Endothelial cell of umbilical vein (primary cell): ENCODE measurements around the gene CCDC85B. TPM values are rescaled to one million over a fixed set of nuclear protein-coding genes. Genes with fewer than 3 reads are reported as not detected.

Experiments
- BruUV-seq: library from RNA; stranded (reverse); fragments of 400-500 nt; replicated peaks from 2 replicates; lab custom pipeline; 2021; lab: Mats Ljungman, UMichigan
- CTCF ChIA-PET: fragments of 300-600, 350-600 bp; sonication (Branson Sonifier 250); formaldehyde crosslinking; loops from one replicate; lab custom pipeline; 2021; ENCODE audit warnings: antibody characterized with exemption, inconsistent platforms; lab: Charles Lee
- POLR2A ChIA-PET: fragments of 300-600, 350-600 bp; sonication (Branson Sonifier 250); formaldehyde crosslinking; loops from one replicate; lab custom pipeline; 2021; ENCODE audit warnings: antibody characterized with exemption, inconsistent platforms; lab: Charles Lee
- DNase-seq: peaks from one replicate; pipeline ENCODE4 v3.0.0-alpha.2; 2011; ENCODE audit warnings: low read depth, low spot score
- FAIRE-seq: peaks from 2 replicates; lab custom pipeline; 2011; peaks lifted over from hg19 to GRCh38; lab: Jason Lieb, UNC
- H2AFZ ChIP-seq: 2 replicates; pipeline ENCODE4 v1.6.0; 2012; ENCODE audit warnings: low read depth, low read length, control low read depth, inconsistent platforms
- H3K27ac ChIP-seq: 2 replicates; pipeline ENCODE4 v1.5.1; 2011; ENCODE audit warnings: low read depth, mild to moderate bottlenecking, control low read depth, low read length, moderate library complexity; ENCODE audit not compliant: insufficient read depth
- H3K27me3 ChIP-seq, 2 experiments: 2 replicates each; pipeline versions ENCODE4 v1.6.0 to v1.6.1; 2011; ENCODE audit warnings: low read length in 2 of 2, mixed read lengths in 1 of 2; ENCODE audit not compliant: control insufficient read depth in 2 of 2, insufficient read depth in 2 of 2
- H3K36me3 ChIP-seq, 2 experiments: 2 replicates in 1 of 2; 3 replicates in 1 of 2; pipeline ENCODE4 v1.5.1; 2011; ENCODE audit warnings: low read length in 2 of 2, mild to moderate bottlenecking in 1 of 2, moderate library complexity in 1 of 2; ENCODE audit not compliant: control insufficient read depth in 2 of 2, insufficient read depth in 2 of 2; ENCODE audit errors: extremely low read depth in 1 of 2
- H3K4me1 ChIP-seq: 3 replicates; pipeline ENCODE4 v1.5.1; 2011; ENCODE audit warnings: mild to moderate bottlenecking, low read length; ENCODE audit not compliant: control insufficient read depth, insufficient read depth; ENCODE audit errors: extremely low read depth
- H3K4me2 ChIP-seq: 2 replicates; pipeline ENCODE4 v1.6.1; 2011; ENCODE audit warnings: low read length, control low read depth, mixed read lengths; ENCODE audit not compliant: insufficient read depth
- H3K4me3 ChIP-seq, 3 experiments: fragments of 200-600 bp in 1 of 3; sonication (generic), shearing (Covaris generic) in 1 of 3; replicated peaks in 1 of 3; 2 replicates each; pipeline ENCODE4 v1.5.1; 2011 to 2016; ENCODE audit warnings: control low read depth in 3 of 3, low read length in 3 of 3, mild to moderate bottlenecking in 2 of 3, inconsistent platforms in 1 of 3, low read depth in 1 of 3, moderate library complexity in 1 of 3; ENCODE audit not compliant: insufficient read depth in 1 of 3
- H3K79me2 ChIP-seq: 2 replicates; pipeline ENCODE4 v1.6.0; 2012; ENCODE audit warnings: low read length, inconsistent platforms; ENCODE audit not compliant: control insufficient read depth, insufficient read depth
- H3K9ac ChIP-seq: replicated peaks from 2 replicates; pipeline ENCODE3; 2011; ENCODE audit warnings: low read length, control low read depth; ENCODE audit not compliant: insufficient read depth; ENCODE audit errors: extremely low read depth
- H3K9me1 ChIP-seq: replicated peaks from 3 replicates; pipeline ENCODE4 v1.6.0; 2011; ENCODE audit warnings: mild to moderate bottlenecking, low read length; ENCODE audit not compliant: control insufficient read depth, insufficient read depth; ENCODE audit errors: extremely low read depth
- H3K9me3 ChIP-seq: replicated peaks from 2 replicates; pipeline ENCODE4 v1.5.1; 2012; ENCODE audit warnings: low read length, inconsistent platforms; ENCODE audit not compliant: control insufficient read depth, insufficient read depth
- H4K20me1 ChIP-seq: replicated peaks from 2 replicates; pipeline ENCODE3; 2011; ENCODE audit warnings: mild to moderate bottlenecking, low read length; ENCODE audit not compliant: control insufficient read depth, insufficient read depth; ENCODE audit errors: extremely low read depth
- CTCF ChIP-seq, 2 donors: IDR thresholded peaks; 1 replicate in 1 of 2; 2 replicates in 1 of 2; pipeline ENCODE4 v1.5.1; 2011; ENCODE audit warnings: low read length in 2 of 2, mild to moderate bottlenecking in 2 of 2, moderate library complexity in 2 of 2, control low read depth in 1 of 2, inconsistent platforms in 1 of 2, low read depth in 1 of 2; ENCODE audit not compliant: insufficient read depth in 1 of 2; ENCODE audit errors: extremely low read depth in 1 of 2
- EZH2 ChIP-seq: IDR thresholded peaks from 2 replicates; pipeline ENCODE4 v1.6.1; 2012; ENCODE audit warnings: borderline replicate concordance, low read depth, mild to moderate bottlenecking, moderate library complexity, low read length, inconsistent platforms; ENCODE audit not compliant: severe bottlenecking
- FOS ChIP-seq: IDR thresholded peaks from 2 replicates; pipeline ENCODE4 v1.6.1; 2011; ENCODE audit warnings: mild to moderate bottlenecking, low read length, moderate library complexity, borderline replicate concordance; ENCODE audit not compliant: insufficient read depth
- GATA2 ChIP-seq: IDR thresholded peaks from 2 replicates; pipeline ENCODE4 v1.7.0; 2011; ENCODE audit warnings: low read depth, mild to moderate bottlenecking, moderate library complexity, mixed read lengths, low read length; ENCODE audit not compliant: insufficient read length, insufficient read depth
- JUN ChIP-seq: IDR thresholded peaks from 2 replicates; pipeline ENCODE4 v1.6.1; 2011; ENCODE audit warnings: borderline replicate concordance, low read depth; ENCODE audit not compliant: insufficient read length, insufficient read depth
- MAX ChIP-seq: IDR thresholded peaks from 2 replicates; pipeline ENCODE4 v1.6.1; 2011; ENCODE audit not compliant: insufficient read depth, insufficient read length
- MYC ChIP-seq: IDR thresholded peaks from one replicate; pipeline ENCODE4 v1.6.1; 2011; ENCODE audit warnings: mild to moderate bottlenecking, low read depth, low read length
- POLR2A ChIP-seq: IDR thresholded peaks from 2 replicates; pipeline ENCODE4 v1.6.1; 2012; ENCODE audit warnings: low read depth, mild to moderate bottlenecking, control low read depth, low read length
- POLR2AphosphoS5 ChIP-seq: IDR thresholded peaks from 2 replicates; pipeline ENCODE4 v1.6.1; 2012; ENCODE audit warnings: low read depth, mild to moderate bottlenecking, control low read depth, low read length, moderate library complexity; ENCODE audit not compliant: insufficient read depth
- dilution Hi-C: fragments of 300-500 bp; cut with MboI; formaldehyde crosslinking; loops from one replicate; pipeline ENCODE4 v1.15.0; 2019; ENCODE audit warnings: low sequenced_read_pairs; ENCODE audit not compliant: extremely low pct_ligation_motif_present
- intact Hi-C: fragments of 100-400 bp; cut with micrococcal nuclease; formaldehyde crosslinking; loops from one replicate; pipeline ENCODE4 v1.10.0; 2022
- polyA plus RNA-seq, 4 experiments: library from polyadenylated mRNA; depleted of rRNA in 3 of 4; stranded (reverse) in 3 of 4; unstranded in 1 of 4; fragments of >200 nt; gene quantifications; 2 replicates each; pipeline versions ENCODE4 v1.2.1 to v1.2.3, GENCODE V29; 2011 to 2012; ENCODE audit warnings: missing spikeins in 1 of 4
- total RNA-seq: library from RNA; stranded (reverse); gene quantifications from 2 replicates; pipeline ENCODE4 v1.2.3, GENCODE V29; 2021

The CCDC85B gene
- total and polyA plus RNA-seq, 2 donors (not counting 3 experiments of a cell fraction or from before 2014, with no cell fraction given): 105 to 107 TPM

- TF ChIP-seq POLR2A (peak; percentile 32), MYC (no peak), GATA2 (no peak)
- BruUV-seq: no TSS peak
- Histone ChIP-seq H3K9me1 (no peaks in the 10 kb centered on the region), H3K9me3 (no peaks in the 10 kb centered on the region), H3K4me1 (peaks cover 14% of the 10 kb centered on the region), H4K20me1 (no peaks in the 10 kb centered on the region), H3K4me3 (no peak overlapping the region), H3K9ac (no peak overlapping the region), H3K36me3 (peaks cover 9 to 50% of the 10 kb centered on the region in 2 experiments), H3K79me2 (peaks cover 25% of the 10 kb centered on the region), H2AFZ (no peak overlapping the region), H3K27me3 (no peaks in the 10 kb centered on the region), H3K27ac (no peak overlapping the region), H3K4me2 (no peak overlapping the region)
- dilution Hi-C loops: no loop called here
- POLR2A ChIA-PET: no interaction called here
- FAIRE-seq: no peak
- DNase-seq: no peak
- intact Hi-C loops: no loop called here
- CTCF ChIA-PET: interaction anchor here (2.2 to 2.3 kb wide), 2 partner anchors 18 to 21 kb away, joined by 8 to 9 read pairs; partner anchors contain the start of gene FIBP
These were observed 23.8 kb upstream of the CCDC85B start for GRCh38 chr11:65866509-65867283.

DNA sequence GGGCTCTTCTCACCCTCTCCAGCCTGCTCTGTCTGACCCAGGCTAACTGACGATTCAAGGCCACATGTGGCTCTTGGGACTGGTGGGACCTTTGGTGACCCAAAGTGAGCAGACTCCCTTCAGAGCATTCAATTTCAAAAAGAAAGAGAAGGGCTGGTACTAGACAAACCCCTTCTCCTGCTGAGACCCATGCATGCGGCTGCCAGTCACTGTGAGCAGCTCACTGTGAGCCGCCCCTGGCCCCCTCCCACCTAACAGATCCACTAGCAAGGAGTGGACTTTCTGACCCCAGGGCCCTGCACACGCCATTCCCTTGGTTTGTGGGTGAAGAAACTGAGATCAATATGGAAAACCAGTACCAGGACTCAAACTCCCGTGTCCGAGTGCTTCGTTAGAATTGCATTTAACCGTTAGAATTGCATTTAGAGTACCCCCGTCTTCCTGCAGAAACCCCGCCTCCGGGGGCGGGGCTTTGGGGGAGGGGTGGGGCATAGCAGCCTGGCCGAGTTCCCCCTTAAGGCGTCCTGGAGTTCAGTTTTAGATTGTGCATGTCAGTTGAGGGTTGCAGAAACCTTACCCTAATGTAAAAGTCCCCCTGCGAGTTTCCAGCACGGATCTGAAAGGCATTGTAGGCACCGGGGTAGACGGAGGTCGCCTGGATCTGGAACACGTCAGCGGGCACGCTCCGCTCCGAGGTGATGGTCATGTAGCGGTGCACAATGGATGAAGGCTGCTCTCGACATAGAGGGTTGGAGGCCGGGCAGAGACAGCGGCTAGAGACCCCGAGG, 23.0 kb upstream of the CCDC85B start:
- BruUV-seq: no TSS peak
- H3K27me3 ChIP-seq: no peaks in the 10 kb centered on the region
- no peak overlapping the region for H3K4me3 ChIP-seq
- H3K9ac ChIP-seq: no peak overlapping the region
- no peak overlapping the region for H2AFZ ChIP-seq
- H3K4me1 ChIP-seq: peaks cover 14% of the 10 kb centered on the region
- CTCF ChIA-PET: interaction anchor here (2.2 to 7.1 kb wide), 4 partner anchors 7 to 20 kb away, joined by 8 to 73 read pairs (median 12); partner anchors contain the start of genes CFL1, FIBP and MUS81
- H3K27ac ChIP-seq: no peak overlapping the region
- dilution Hi-C loops (no loop called here), intact Hi-C loops (no loop called here)
- H4K20me1 ChIP-seq: no peaks in the 10 kb centered on the region
- TF ChIP-seq JUN: no peak
- no peak for TF ChIP-seq GATA2
- no peak for TF ChIP-seq MAX
- no peak for TF ChIP-seq POLR2A
- no peak for TF ChIP-seq FOS
- TF ChIP-seq EZH2: no peak
- no peak for TF ChIP-seq CTCF (IDR thresholded peaks at IDR 0.05; ENCODE audit: extremely low read depth in 1 of 2, insufficient read depth in 1 of 2, low read depth in 1 of 2, low read length in 2 of 2)
- no peak for TF ChIP-seq POLR2AphosphoS5
- TF ChIP-seq MYC: no peak
- DNase-seq (no peak), FAIRE-seq (no peak)
- H3K9me3 ChIP-seq: no peaks in the 10 kb centered on the region
- POLR2A ChIA-PET: no interaction called here
- peaks cover 9 to 50% of the 10 kb centered on the region in 2 experiments for H3K36me3 ChIP-seq
- H3K79me2 ChIP-seq: peaks cover 17% of the 10 kb centered on the region
- no peaks in the 10 kb centered on the region for H3K9me1 ChIP-seq
- no peak overlapping the region for H3K4me2 ChIP-seq
